A673 (cell line): ENCODE measurements around the gene CDH15. TPM values are rescaled to one million over a fixed set of nuclear protein-coding genes. Genes with fewer than 3 reads are reported as not detected.

Experiments used
- BruUV-seq: library from RNA; stranded (reverse); fragments of 400-500 nt; replicated peaks from 2 replicates; lab custom pipeline; 2021; lab: Mats Ljungman, UMichigan
- CTCF ChIA-PET: fragments of 300-600 bp; sonication (Branson Sonifier 250); formaldehyde crosslinking; loops from one replicate; lab custom pipeline; 2022; ENCODE audit warnings: antibody characterized with exemption; lab: Charles Lee
- POLR2A ChIA-PET: fragments of 300-600 bp; sonication (Branson Sonifier 250); formaldehyde crosslinking; loops from one replicate; lab custom pipeline; 2022; ENCODE audit warnings: antibody characterized with exemption; ENCODE audit not compliant: low non-redundant PET; lab: Charles Lee
- DNase-seq: peaks from one replicate; pipeline ENCODE4 v3.0.0-alpha.2; 2015; ENCODE audit warnings: low spot score
- H3K27ac ChIP-seq: fragments of 200-600 bp; sonication (generic); 2 replicates; pipeline ENCODE4 v1.5.1; 2016; ENCODE audit warnings: mixed run types, low read depth, mild to moderate bottlenecking, mixed read lengths, antibody characterized with exemption, low read length; ENCODE audit not compliant: poor library complexity, severe bottlenecking
- H3K27me3 ChIP-seq: fragments of 200-600 bp; sonication (generic); replicated peaks from 2 replicates; pipeline ENCODE4 v1.6.1; 2017; ENCODE audit warnings: mixed run types, low read depth, mild to moderate bottlenecking, mixed read lengths, antibody characterized with exemption, low read length; ENCODE audit not compliant: insufficient read depth, poor library complexity
- H3K36me3 ChIP-seq: fragments of 200-600 bp; sonication (generic); 2 replicates; pipeline ENCODE4 v1.6.1; 2016; ENCODE audit warnings: mixed run types, mild to moderate bottlenecking, mixed read lengths, antibody characterized with exemption, low read length; ENCODE audit not compliant: insufficient read depth, poor library complexity, severe bottlenecking
- H3K4me1 ChIP-seq: fragments of 200-600 bp; sonication (generic); 2 replicates; pipeline ENCODE4 v1.6.1; 2017; ENCODE audit warnings: mixed run types, mild to moderate bottlenecking, mixed read lengths, antibody characterized with exemption, low read length; ENCODE audit not compliant: insufficient read depth, poor library complexity, severe bottlenecking
- H3K4me3 ChIP-seq: fragments of 200-600 bp; sonication (generic); 2 replicates; pipeline ENCODE4 v1.5.1; 2016; ENCODE audit warnings: low read depth, mixed run types, mild to moderate bottlenecking, mixed read lengths, low read length; ENCODE audit not compliant: poor library complexity, severe bottlenecking
- H3K9me3 ChIP-seq: fragments of 200-600 bp; sonication (generic); 2 replicates; pipeline ENCODE4 v1.6.1; 2016; ENCODE audit warnings: mixed run types, low read depth, mild to moderate bottlenecking, mixed read lengths, antibody characterized with exemption, low read length; ENCODE audit not compliant: poor library complexity, severe bottlenecking
- CTCF ChIP-seq: fragments of 300-800, 200-600 bp; sonication (generic); conservative IDR thresholded peaks from 2 replicates; pipeline ENCODE4 v1.5.1; 2017; ENCODE audit warnings: low read depth, mild to moderate bottlenecking, antibody characterized with exemption, low read length, moderate library complexity, mixed read lengths
- EZH2 ChIP-seq: fragments of 200-600 bp; sonication (generic); IDR thresholded peaks from 2 replicates; pipeline ENCODE4 v1.6.1; 2017; ENCODE audit warnings: borderline replicate concordance, low read depth, mild to moderate bottlenecking, mixed read lengths, antibody characterized with exemption, low read length; ENCODE audit not compliant: poor library complexity, severe bottlenecking
- intact Hi-C: fragments of 100-400 bp; cut with micrococcal nuclease; formaldehyde crosslinking; loops from one replicate; pipeline ENCODE4 v1.10.0; 2022; ENCODE audit not compliant: unreplicated experiment
- total RNA-seq: library from RNA; stranded (reverse); gene quantifications from 2 replicates; pipeline ENCODE4 v1.2.3, GENCODE V29; 2021

CDH15 gene
- total RNA-seq, 1 experiment from 2014 or later: 0.13 TPM

GRCh38 chr16:89179656-89180315 lies 8.2 kb downstream of the CDH15 start:
- no peak for DNase-seq
- H3K4me1 ChIP-seq: no peaks in the 10 kb centered on the region
- H3K27ac ChIP-seq: no peak overlapping the region
- no peaks in the 10 kb centered on the region for H3K27me3 ChIP-seq
- no peaks in the 10 kb centered on the region for H3K36me3 ChIP-seq
- intact Hi-C loops: no loop called here
- no peak overlapping the region for H3K4me3 ChIP-seq
- no TSS peak for BruUV-seq
- TF ChIP-seq EZH2: no peak
- no peak for TF ChIP-seq CTCF
- POLR2A ChIA-PET: no interaction called here
- CTCF ChIA-PET: no interaction called here
- no peaks in the 10 kb centered on the region for H3K9me3 ChIP-seq

- no peaks in the 10 kb centered on the region for H3K4me1 ChIP-seq
- H3K27me3 ChIP-seq: no peaks in the 10 kb centered on the region
- CTCF ChIA-PET: no interaction called here
- no peaks in the 10 kb centered on the region for H3K36me3 ChIP-seq
- H3K4me3 ChIP-seq: no peak overlapping the region
- TF ChIP-seq EZH2: no peak
- no peak for TF ChIP-seq CTCF
- no peak overlapping the region for H3K27ac ChIP-seq
- no TSS peak for BruUV-seq
- no peak for DNase-seq
- intact Hi-C loops: no loop called here
- no peaks in the 10 kb centered on the region for H3K9me3 ChIP-seq
- POLR2A ChIA-PET: no interaction called here
These were observed 11.9 kb downstream of the CDH15 start for GRCh38 chr16:89183463-89183862.

GRCh38 chr16:89183975-89184676 lies 12.6 kb downstream of the CDH15 start:
- BruUV-seq: no TSS peak
- POLR2A ChIA-PET: no interaction called here
- CTCF ChIA-PET: no interaction called here
- Histone ChIP-seq H3K4me3 (no peak overlapping the region), H3K4me1 (no peaks in the 10 kb centered on the region), H3K36me3 (no peaks in the 10 kb centered on the region), H3K27me3 (no peaks in the 10 kb centered on the region), H3K27ac (no peak overlapping the region), H3K9me3 (no peaks in the 10 kb centered on the region)
- TF ChIP-seq EZH2: no peak
- TF ChIP-seq CTCF: no peak
- no peak for DNase-seq
- intact Hi-C loops: no loop called here
